Peyer's patch (tissue), 4 donors: Measurements from ENCODE around the gene MAMSTR. TPM values are rescaled to one million over a fixed set of nuclear protein-coding genes. Genes with fewer than 3 reads are reported as not detected.
A peak's percentile ranks its signal among the peaks of the same experiment; 100 is the strongest.

ENCODE experiments used
- DNase-seq, 3 donors: peaks; one replicate each; pipeline ENCODE4 v3.0.0-alpha.2; 2017 to 2019
- H3K27ac ChIP-seq, 4 donors: fragments of 200-600 bp; sonication (generic); one replicate each; pipeline ENCODE4 v1.5.1; 2016 to 2019
- H3K27me3 ChIP-seq, 2 donors: fragments of 200-600 bp; sonication (generic); one replicate each; pipeline ENCODE4 v1.5.1; 2019
- H3K36me3 ChIP-seq, 3 donors: fragments of 200-600 bp; sonication (generic); one replicate each; pipeline ENCODE4 v1.5.1; 2016 to 2019
- H3K4me1 ChIP-seq, 4 donors: fragments of 200-600 bp; sonication (generic); one replicate each; pipeline ENCODE4 v1.5.1; 2016 to 2019
- H3K4me3 ChIP-seq, 4 donors: fragments of 200-600 bp; sonication (generic); 1 replicate in 3 of 4; 2 replicates in 1 of 4; pipeline ENCODE4 v1.5.1; 2016 to 2019; ENCODE audit warnings: mild to moderate bottlenecking in 1 of 4
- H3K9me3 ChIP-seq, 4 donors: fragments of 200-600 bp; sonication (generic); one replicate each; pipeline ENCODE4 v1.5.1; 2016 to 2019; ENCODE audit warnings: mild to moderate bottlenecking in 1 of 4
- CTCF ChIP-seq, 6 experiments: fragments of 450-650 bp in 4 of 6; fragments of 200-600 bp in 2 of 6; sonication (generic) in 1 of 6; IDR thresholded peaks; one replicate each; pipeline ENCODE4 v1.5.1; 2017 to 2019; ENCODE audit warnings: antibody characterized with exemption in 6 of 6, mild to moderate bottlenecking in 3 of 6, moderate library complexity in 1 of 6
- POLR2A ChIP-seq, 2 donors: fragments of 450-650 bp; IDR thresholded peaks; one replicate each; pipeline ENCODE4 v1.5.1; 2017; ENCODE audit warnings: antibody characterized with exemption in 2 of 2, mild to moderate bottlenecking in 2 of 2, moderate library complexity in 2 of 2
- total RNA-seq, 4 donors: library from RNA; depleted of rRNA; stranded (reverse); fragments of >200 nt; gene quantifications; one replicate each; pipeline ENCODE4 v1.1.0, GENCODE V29; 2016

The MAMSTR gene
- total RNA-seq, 4 donors from 2014 or later = 0.70 to 1.1 TPM; not detected in 2

DNA sequence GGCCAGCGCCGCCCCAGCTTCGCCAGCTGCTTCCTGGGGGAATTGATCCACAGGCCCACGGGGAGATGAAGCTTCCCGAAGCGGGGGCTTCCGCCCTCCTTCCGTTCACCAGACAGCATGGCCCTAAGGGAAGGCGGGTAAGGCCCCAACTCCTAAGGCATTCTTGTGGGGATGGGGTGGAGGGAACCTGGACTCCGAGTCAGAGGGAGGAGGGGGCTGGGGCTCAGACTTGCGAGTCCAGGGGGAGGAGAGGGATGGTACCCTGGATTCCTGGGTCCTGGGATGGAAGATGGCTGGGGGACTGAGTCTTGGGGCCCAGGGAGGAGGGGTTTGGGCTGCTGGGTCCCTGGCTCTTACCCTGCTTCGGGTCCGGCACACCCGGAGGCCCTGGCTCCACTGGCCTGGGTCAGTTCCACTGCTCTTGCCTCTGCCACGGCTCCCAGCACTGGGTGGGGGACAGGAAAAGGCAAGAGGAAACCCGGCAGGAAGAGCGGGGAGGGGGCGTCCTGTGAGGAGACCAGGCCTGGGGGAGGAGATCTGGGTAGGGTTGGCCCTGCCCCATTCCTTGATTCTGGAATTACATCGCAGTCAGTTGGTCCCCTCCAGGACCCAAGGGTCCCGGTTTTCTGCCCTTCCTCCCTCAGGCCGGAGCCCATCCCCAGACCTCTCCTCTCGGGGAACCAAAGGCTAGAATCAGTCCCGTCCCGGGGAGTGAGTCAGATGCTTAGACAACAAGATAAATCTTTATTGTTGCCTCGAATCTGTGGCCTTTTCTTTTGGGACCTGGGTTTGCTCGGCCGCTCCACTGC lies 20.8 kb upstream of the MAMSTR start, which contains the start of gene RASIP1:
RASIP1 (minus strand) TSS at position 447 of the 809 bp plus-strand sequence; CDS start at position 119, 328 bp downstream.
- DNase-seq = no peak

DNA sequence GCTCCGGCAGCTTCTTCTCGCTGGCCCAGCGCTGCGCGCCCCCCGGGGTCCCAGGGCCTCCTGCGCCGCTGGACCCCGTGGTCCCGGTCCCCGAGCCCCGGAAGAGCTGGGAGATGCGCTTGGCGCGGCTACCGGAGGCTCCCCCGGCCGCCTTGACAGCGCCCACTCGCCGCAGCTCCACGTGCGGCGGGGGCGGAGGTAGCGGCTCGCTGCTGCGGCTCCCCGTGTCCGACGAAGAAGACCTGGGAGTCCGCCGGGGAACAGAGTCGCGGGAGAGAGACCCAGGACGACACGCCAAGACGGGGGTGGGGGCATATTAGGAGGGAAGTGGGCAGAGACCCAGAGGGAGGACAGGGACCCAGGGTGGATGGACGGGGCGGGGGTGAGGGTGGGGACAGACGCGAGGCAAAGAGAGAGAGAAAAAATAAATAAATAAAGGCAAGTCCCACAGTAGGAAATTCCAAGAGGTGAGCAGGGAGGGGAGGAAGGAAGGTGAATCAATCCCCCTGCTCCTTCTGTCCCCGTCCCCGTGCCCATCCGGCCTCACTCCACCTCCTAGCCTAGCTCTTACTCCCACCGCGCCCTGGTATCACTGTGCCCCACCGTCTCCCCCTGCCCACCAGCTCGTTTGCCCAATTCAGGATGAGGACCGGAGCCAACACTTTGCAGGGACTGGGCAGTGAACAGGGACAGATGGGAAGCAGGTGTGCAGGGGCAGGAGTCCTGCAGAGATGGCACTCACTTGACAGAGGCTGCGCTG lies 20.1 kb upstream of the MAMSTR start:
- Histone ChIP-seq H3K27ac (peak overlapping the region in 3 of 4 donors; percentile 52 to 77 (median 73)), H3K27me3 (no peaks in the 10 kb centered on the region), H3K4me1 (peaks cover 4 to 30% (median 8%) of the 10 kb centered on the region in 4 donors), H3K36me3 (no peaks in the 10 kb centered on the region), H3K4me3 (peak overlapping the region; percentile 41 to 70 (median 60)), H3K9me3 (no peaks in the 10 kb centered on the region)
- DNase-seq = no peak
- TF ChIP-seq CTCF (IDR thresholded peaks at IDR 0.05) (no peak), POLR2A (IDR thresholded peaks at IDR 0.05) (no peak)

More for the DNA sequence above, 20.8 kb upstream of the MAMSTR start, which contains the start of gene RASIP1:
- Histone ChIP-seq H3K4me1 (peaks cover 4 to 30% (median 8%) of the 10 kb centered on the region in 4 donors), H3K36me3 (no peaks in the 10 kb centered on the region), H3K9me3 (no peaks in the 10 kb centered on the region), H3K27me3 (no peaks in the 10 kb centered on the region), H3K27ac (peak within 1 kb of the TSS; percentile 36 to 77 (median 74)), H3K4me3 (peak within 1 kb of the TSS; percentile 41 to 70 (median 60))
- TF ChIP-seq POLR2A (IDR thresholded peaks at IDR 0.05) (no peak), CTCF (IDR thresholded peaks at IDR 0.05) (no peak)

DNA sequence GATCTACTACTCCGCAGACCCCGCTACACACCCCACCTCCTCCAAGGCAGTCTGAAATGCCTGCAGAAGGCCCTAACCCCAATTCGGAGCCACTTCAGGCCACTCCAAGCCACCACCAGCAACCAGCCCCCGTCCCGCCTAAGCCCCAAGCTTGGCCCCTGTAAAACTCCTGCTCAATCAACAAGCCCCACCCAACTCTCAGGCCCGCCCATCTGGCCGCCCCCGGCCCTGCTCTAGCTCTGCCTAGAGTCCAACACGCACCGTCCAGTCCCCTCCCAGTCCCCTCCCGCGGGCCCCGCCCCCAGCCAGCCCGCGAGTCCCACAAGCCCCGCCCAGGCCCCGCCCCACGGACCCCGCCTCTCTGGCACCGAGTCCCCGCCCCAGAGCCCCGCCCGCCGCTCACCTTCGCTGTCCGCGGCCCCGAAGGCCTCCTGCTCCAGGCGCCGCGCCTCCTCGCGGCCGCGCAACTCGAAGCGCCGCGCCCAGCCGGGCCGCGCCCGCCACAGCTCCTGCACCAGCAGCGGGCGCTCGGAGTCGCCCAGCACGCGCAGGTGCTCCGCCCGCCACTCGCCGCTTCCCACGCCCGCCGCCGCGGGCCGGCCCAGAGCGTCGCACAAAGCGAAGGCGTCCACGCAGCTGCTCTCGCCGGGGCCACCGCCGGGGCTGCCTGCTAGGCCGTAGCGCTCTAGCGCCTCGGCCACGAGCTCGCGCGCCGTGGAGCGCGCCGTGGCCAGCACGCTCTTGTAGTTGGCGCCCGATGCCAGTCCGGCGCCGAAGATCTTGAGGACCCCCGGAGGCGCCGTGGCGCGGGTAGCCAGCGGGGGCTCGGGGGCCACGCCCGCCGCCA lies 19.3 kb upstream of the MAMSTR start:
- peak overlapping the region; percentile 41 to 70 (median 60) for H3K4me3 ChIP-seq
- peaks cover 4 to 30% (median 8%) of the 10 kb centered on the region in 4 donors for H3K4me1 ChIP-seq

GRCh38 chr19:48737360-48737998 lies 18.0 kb upstream of the MAMSTR start:
- H3K36me3 ChIP-seq = no peaks in the 10 kb centered on the region
- H3K27me3 ChIP-seq = no peaks in the 10 kb centered on the region
- no peak overlapping the region for H3K27ac ChIP-seq
- H3K4me1 ChIP-seq = peaks cover 4 to 30% (median 8%) of the 10 kb centered on the region in 4 donors
- no peak for DNase-seq
- H3K9me3 ChIP-seq = no peaks in the 10 kb centered on the region
- H3K4me3 ChIP-seq = no peak overlapping the region
- no peak for TF ChIP-seq CTCF (IDR thresholded peaks at IDR 0.05)

More for the DNA sequence above, 19.3 kb upstream of the MAMSTR start:
- Histone ChIP-seq H3K27ac (peak overlapping the region in 3 of 4 donors; percentile 52 to 77 (median 73)), H3K36me3 (no peaks in the 10 kb centered on the region), H3K27me3 (no peaks in the 10 kb centered on the region), H3K9me3 (no peaks in the 10 kb centered on the region)
- TF ChIP-seq POLR2A (IDR thresholded peaks at IDR 0.05) (no peak), CTCF (IDR thresholded peaks at IDR 0.05) (peak in 5 of 6 experiments; percentile 35 to 94 (median 84))
- peak; percentile 96 to 99 (median 98) for DNase-seq
